ENCODE results near the gene SCO2.
"Not testable (repeated sequence)": the region's sequence is repeated elsewhere in the genome, so short reads cannot be mapped to it uniquely, and the experiment has no call there.

SCO2 gene

DNA sequence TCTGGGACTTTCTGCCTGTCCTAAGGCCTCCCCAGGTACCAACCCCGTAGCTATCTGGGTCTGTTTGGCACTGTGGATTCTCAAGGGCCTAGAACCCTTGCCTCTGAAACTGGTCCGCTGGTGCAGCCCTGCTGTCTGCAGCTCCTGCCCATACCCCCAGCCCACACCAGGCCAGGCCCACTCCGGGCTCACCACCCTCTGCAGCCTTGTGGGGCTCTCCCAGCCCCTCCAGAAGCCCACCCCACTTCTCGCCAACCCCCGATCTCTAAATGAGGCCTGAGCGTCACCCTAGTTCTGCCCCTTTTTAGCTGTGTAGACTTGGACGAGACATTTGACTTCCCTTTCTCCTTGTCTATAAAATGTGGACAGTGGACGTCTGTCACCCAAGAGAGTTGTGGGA, 25.0 kb upstream of the SCO2 start:
- DNase-seq, result no peak

DNA sequence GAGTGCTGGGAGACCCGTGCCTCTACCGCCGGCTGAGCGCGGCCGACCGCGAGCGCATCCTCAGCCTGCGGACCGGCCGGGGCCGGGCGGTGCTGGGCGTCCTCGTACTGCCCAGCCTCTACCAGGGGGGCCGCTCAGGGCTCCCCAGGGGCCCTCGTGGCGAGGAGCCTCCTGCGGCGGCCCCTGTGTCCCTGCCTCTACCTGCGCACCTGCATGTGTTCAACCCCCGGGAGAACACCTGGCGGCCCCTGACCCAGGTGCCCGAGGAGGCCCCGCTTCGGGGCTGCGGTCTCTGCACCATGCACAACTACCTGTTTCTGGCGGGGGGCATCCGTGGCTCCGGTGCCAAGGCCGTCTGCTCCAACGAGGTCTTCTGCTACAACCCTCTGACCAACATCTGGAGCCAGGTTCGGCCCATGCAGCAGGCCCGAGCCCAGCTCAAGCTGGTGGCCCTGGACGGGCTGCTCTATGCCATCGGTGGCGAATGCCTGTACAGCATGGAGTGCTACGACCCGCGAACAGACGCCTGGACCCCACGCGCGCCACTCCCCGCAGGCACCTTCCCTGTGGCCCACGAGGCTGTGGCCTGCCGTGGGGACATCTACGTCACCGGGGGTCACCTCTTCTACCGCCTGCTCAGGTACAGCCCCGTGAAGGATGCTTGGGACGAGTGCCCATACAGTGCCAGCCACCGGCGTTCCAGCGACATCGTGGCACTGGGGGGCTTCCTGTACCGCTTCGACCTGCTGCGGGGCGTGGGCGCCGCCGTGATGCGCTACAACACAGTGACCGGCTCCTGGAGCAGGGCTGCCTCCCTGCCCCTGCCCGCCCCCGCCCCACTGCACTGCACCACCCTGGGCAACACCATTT, 23.8 kb upstream of the SCO2 start:
- DNase-seq, result no peak

- DNase-seq, result no peak
Measured at GRCh38 chr22:50548040-50548920, 22.9 kb upstream of the SCO2 start.

DNA sequence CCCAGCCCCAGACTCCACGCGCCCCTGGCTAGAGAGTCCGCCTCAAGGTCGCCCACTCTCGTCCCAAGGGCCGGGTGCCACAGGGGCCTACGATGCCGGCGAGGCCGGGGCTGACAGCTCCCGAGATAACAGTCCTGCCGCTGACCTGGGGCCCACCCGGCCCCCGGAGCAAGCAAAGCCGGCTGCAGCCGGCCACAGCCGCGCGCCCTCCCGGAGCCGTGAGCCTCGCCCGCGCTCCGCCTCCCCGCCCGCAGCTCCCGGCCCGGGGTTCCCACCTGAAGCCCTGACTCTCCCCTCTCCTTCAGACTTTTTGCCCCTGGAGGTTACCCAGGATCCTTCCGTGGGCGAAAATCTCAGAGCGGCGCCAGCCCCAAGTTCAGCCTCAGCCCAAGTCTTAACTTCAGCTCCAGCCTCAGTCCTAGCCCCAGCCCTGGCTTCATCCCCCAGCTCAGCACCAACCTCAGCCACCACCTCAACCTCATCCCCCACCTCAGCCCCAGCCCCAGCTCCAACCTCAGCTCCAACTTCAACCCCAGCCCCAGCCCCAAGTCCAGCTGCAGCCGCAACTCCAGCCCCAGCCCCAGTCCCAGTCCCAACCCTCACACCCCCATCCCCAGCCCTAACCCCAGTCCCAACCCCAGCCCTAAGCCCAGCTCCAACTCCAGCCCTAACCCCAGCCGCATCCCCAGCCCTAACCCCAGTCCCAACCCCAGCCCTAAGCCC, 22.0 kb upstream of the SCO2 start:
- DNase-seq, result no peak

GRCh38 chr22:50546326-50547262, 21.2 kb upstream of the SCO2 start:
- DNase-seq, result no peak

GRCh38 chr22:50545522-50546325, 20.3 kb upstream of the SCO2 start, which contains the start of gene KLHDC7B:
KLHDC7B (plus strand) TSS chr22:50545899; CDS start chr22:50546244, 345 bp downstream.
- peak; percentile 42 for DNase-seq

DNA sequence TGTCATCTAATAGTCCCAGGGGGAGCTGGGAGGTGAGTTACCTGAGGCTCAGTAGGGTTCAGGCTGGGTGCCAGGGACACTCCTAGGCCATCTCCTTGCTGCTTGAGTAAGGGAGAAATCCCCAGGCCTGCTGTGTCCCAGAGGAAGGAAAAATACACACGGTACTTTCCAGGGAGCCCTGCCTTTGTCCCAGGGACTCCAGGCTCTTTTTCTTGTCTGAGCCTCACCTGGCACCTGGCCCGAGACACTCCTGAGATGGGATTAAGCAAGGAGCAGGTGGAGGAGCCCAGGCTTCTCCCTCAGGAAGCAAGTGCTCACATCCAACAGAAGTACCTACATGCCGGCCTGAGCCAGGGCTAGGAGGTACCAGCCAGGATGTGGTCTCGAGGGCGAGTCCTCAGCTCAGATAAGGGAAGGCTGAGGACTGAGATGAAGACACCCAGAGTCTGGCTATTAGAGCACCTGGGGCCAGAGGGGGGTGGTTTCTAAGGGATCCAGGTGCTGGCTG, 19.4 kb upstream of the SCO2 start:
- DNase-seq, result no peak

DNA sequence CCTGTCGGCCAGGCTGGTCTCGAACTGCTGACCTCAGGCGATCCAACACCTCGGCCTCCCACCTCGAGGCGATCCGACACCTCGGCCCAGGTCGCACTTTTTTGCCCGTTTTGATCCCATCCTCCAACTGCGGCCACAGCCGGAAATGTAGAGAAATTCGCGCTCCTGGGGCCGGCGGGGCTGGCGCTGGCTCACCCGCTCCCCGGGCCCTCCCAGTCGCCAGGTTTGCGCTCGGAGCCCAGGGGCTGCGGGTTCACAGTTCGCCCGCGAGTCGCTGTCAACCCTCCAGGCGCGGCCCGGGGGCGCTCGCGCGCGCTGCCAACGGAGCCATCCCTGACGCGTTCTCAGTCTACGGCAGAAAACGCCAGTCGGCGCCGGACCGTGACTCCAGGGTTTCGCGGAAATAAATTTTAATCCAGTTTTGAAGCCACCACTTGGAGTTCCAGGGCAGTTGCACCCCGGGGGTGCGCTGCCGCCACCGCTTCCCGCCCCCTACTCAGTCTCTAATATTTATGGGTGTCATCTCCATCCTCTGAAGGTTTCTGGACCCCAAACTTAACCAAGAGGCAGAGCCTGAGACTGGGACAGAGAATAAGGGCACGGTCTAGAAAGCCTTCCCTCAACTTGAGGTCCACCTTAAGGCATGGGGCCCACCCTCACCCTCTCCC, 18.8 kb upstream of the SCO2 start:
- peak; percentile 83 for DNase-seq

DNA sequence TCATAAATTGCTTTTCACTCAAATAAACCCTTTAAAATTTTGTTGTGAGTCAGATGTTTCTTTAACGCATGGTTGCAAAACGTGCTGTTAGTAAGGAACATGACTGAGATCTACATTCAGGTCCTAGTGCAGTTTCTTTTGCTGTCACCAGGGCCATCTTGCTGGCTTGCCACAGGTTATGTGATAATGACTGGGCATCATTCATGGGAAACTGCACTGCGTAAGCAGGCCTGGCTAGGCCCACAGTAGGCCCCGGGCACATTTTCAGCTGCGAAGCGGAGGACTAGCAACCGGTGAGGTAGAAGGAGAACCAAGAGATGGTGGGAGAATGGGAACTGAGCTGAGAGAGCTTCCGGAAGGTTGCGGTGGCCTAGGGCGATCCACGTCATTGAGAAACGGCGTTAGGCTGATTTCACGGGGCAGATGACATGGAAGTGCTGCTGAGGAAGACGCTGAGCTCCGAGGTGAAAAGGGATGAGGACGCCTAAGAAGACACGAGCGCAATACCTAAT, 17.1 kb upstream of the SCO2 start:
- no peak for DNase-seq

- peak; percentile 50 for DNase-seq
Measured at GRCh38 chr22:50541667-50542026, 16.2 kb upstream of the SCO2 start.

GRCh38 chr22:50540381-50540780, 15.0 kb upstream of the SCO2 start:
- no peak for DNase-seq

- DNase-seq, result no peak
Measured at GRCh38 chr22:50537765-50538164, 12.4 kb upstream of the SCO2 start.

GRCh38 chr22:50536226-50536625, 10.8 kb upstream of the SCO2 start:
- DNase-seq, result no peak

DNA sequence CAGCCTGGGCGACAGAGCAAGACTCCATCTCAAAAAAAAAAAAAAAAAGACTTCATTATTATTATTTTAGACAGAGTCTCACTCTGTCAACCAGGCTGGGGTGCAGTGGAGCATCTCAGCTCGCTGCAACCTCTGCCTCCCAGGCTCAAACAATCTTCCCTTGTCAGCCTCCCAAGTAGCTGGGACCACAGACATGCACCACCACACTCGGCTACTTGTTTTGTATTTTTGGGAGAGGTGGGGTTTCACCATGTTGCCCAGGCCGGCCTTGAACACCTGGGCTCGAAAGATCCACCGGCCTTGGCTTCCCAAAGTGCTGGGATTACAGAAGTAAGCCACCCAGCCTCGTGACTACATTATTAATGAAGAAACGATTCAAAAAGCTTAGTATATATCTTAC, 9.7 kb upstream of the SCO2 start:
- no peak for DNase-seq

GRCh38 chr22:50533856-50534711, 8.7 kb upstream of the SCO2 start:
- DNase-seq, result not testable (repeated sequence)

DNA sequence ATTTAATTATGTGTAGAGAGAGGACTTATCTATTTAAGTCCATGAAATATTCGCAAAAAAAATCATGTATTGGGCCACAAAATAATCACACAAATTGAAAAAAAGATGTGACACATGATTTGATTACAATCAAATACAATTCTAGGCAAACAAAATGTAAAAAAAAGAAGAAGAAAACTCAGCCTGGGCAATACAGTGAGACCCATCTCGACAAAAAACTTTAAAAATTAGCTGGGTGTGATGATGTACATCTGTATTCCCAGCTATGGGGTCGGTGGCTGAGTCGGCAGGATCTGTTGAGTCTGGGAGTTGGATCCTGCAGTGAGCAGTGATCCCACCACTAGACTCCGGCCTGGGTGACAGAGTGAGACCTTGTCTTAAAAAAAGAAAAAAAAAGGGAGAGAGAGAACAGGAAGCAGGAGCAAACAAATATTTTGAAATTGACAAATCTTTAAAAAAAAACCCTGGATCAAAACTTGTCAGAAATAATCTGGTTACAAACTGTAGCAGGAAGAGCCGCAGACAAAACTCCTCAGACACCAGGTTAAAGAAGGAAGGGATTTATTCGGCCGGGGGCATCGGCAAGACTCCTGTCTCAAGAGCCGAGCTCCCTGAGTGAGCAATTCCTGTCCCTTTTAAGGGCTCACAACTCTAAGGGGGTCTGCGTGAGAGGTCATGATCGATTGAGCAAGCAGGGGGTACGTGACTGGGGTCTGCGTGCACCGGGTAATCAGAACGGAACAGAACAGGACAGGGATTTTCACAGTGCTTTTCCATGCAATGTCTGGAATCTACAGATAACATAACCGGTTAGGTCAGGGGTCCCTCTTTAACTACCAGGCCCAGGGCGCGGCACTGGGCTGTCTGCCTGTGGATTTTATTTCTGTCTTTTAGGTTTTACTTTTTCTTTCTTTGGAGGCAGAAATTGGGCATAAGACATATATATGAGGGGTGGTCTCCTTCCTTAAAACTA, 7.7 kb upstream of the SCO2 start:
- DNase-seq, result no peak

- DNase-seq, result peak; percentile 40
Measured at GRCh38 chr22:50531962-50532674, 6.7 kb upstream of the SCO2 start.

Data from NK-92 treated with Interleukin-12 subunit alpha and Interleukin-12 subunit beta, amount 100 ng/mL, for 24 hours (cell line).